ENCODE results near the gene CARHSP1.

DNA sequence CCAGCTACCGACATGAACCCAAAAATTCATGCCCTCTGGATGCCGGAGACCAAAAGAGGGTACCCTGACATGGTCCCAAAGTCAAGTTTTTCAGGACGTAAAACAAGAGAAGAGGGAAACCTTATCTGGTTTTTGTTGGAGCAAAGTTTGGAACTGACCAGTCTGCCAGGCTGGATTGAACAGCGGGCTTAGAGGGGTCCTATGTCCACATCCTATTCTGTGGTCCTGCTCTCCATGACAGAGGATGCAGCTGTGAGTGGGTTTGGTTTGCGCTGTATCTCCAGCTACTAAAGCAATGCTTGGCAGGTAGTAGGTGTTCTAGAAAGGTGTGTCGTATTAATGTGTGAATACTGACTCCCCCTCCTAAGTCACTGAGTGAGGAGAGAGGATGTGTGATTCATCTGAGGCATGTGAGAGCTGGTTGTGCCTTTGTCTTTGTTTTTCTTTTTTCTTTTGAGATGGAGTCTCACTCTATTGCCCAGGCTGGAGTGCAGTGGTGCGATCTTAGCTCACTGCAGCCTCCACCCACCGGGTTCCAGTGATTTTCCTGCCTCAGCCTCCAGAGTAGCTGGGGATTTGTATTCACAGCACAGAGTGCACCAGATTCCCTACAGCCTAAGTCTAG is 40.2 kb downstream of the CARHSP1 start:
- TF ChIP-seq POLR2AphosphoS5 (IDR thresholded peaks at IDR 0.05) (no peak), POLR2A (IDR thresholded peaks at IDR 0.05) (no peak), EP300 (IDR thresholded peaks at IDR 0.05) (no peak)
- TF ChIP-seq, protein P1, sequence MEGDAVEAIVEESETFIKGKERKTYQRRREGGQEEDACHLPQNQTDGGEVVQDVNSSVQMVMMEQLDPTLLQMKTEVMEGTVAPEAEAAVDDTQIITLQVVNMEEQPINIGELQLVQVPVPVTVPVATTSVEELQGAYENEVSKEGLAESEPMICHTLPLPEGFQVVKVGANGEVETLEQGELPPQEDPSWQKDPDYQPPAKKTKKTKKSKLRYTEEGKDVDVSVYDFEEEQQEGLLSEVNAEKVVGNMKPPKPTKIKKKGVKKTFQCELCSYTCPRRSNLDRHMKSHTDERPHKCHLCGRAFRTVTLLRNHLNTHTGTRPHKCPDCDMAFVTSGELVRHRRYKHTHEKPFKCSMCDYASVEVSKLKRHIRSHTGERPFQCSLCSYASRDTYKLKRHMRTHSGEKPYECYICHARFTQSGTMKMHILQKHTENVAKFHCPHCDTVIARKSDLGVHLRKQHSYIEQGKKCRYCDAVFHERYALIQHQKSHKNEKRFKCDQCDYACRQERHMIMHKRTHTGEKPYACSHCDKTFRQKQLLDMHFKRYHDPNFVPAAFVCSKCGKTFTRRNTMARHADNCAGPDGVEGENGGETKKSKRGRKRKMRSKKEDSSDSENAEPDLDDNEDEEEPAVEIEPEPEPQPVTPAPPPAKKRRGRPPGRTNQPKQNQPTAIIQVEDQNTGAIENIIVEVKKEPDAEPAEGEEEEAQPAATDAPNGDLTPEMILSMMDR (IDR thresholded peaks at IDR 0.05), result no peak
